Endothelial cell (in vitro differentiated cells): ENCODE data around the gene ABHD12. TPM values are rescaled to one million over a fixed set of nuclear protein-coding genes. Genes with fewer than 3 reads are reported as not detected.

Experiments used
- DNase-seq: peaks from one replicate; pipeline ENCODE4 v3.0.0; 2021; ENCODE audit warnings: low spot score
- H3K27ac Mint-ChIP-seq: one replicate; pipeline ENCODE4 v1.8.0; 2021; ENCODE audit warnings: mixed read lengths, inconsistent platforms; ENCODE audit not compliant: unreplicated experiment
- H3K27me3 Mint-ChIP-seq: one replicate; pipeline ENCODE4 v1.8.0; 2021; ENCODE audit warnings: mild to moderate bottlenecking, moderate library complexity, mixed read lengths, inconsistent platforms; ENCODE audit not compliant: unreplicated experiment
- H3K36me3 Mint-ChIP-seq: one replicate; pipeline ENCODE4 v1.8.0; 2021; ENCODE audit warnings: mild to moderate bottlenecking, low read depth, mixed read lengths, inconsistent platforms; ENCODE audit not compliant: unreplicated experiment
- H3K4me1 Mint-ChIP-seq: one replicate; pipeline ENCODE4 v1.8.0; 2021; ENCODE audit warnings: mild to moderate bottlenecking, mixed read lengths, inconsistent platforms; ENCODE audit not compliant: unreplicated experiment
- H3K4me3 Mint-ChIP-seq: one replicate; pipeline ENCODE4 v1.8.0; 2021; ENCODE audit warnings: mild to moderate bottlenecking, mixed read lengths, inconsistent platforms; ENCODE audit not compliant: unreplicated experiment
- H3K9me3 Mint-ChIP-seq: one replicate; pipeline ENCODE4 v1.8.0; 2021; ENCODE audit warnings: mixed read lengths, inconsistent platforms; ENCODE audit not compliant: unreplicated experiment
- total RNA-seq: library from RNA; stranded (reverse); fragmentation: NEBNext Ultra II Directional; extraction: Animal tissue kit (Norgen Biotek cat#: 25700); gene quantifications from one replicate; pipeline ENCODE4 v1.2.1, GENCODE V29; 2021; ENCODE audit not compliant: unreplicated experiment
- TF ChIP-seq, protein P1 (sequence below): fragments of 200-600 bp; sonication (generic); IDR thresholded peaks from one replicate; pipeline ENCODE4 v1.5.0; 2021; ENCODE audit warnings: antibody characterized with exemption; ENCODE audit not compliant: unreplicated experiment

Gene ABHD12
- total RNA-seq, 1 donor from 2014 or later: 28.0 TPM

DNA sequence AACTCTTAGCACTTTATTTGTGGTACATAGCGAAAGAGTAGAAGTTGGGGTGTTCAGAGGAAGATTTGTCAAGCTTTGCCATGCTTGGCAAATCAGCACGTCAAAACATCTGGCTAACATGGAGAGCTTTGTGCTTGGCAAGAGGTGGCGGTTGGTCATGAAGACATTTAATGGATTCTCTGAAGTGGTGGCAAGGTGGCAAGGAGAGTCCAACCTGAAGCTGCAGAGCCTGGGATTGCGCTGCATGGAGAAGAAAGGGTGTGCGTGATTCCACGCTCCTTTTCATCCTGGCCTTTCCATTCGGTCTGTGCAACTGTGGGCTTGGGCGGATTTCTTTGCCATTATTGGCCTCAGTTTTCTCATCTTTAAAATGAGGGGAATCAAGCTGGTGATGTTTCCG, 139.6 kb downstream of the ABHD12 start:
- no peaks in the 10 kb centered on the region for H3K9me3 Mint-ChIP-seq
- TF ChIP-seq, protein P1, sequence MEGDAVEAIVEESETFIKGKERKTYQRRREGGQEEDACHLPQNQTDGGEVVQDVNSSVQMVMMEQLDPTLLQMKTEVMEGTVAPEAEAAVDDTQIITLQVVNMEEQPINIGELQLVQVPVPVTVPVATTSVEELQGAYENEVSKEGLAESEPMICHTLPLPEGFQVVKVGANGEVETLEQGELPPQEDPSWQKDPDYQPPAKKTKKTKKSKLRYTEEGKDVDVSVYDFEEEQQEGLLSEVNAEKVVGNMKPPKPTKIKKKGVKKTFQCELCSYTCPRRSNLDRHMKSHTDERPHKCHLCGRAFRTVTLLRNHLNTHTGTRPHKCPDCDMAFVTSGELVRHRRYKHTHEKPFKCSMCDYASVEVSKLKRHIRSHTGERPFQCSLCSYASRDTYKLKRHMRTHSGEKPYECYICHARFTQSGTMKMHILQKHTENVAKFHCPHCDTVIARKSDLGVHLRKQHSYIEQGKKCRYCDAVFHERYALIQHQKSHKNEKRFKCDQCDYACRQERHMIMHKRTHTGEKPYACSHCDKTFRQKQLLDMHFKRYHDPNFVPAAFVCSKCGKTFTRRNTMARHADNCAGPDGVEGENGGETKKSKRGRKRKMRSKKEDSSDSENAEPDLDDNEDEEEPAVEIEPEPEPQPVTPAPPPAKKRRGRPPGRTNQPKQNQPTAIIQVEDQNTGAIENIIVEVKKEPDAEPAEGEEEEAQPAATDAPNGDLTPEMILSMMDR: no peak
- no peak overlapping the region for H3K4me3 Mint-ChIP-seq
- peaks cover 13% of the 10 kb centered on the region for H3K36me3 Mint-ChIP-seq
- H3K4me1 Mint-ChIP-seq: peaks cover 14% of the 10 kb centered on the region
- no peak overlapping the region for H3K27ac Mint-ChIP-seq
- no peak for DNase-seq
- peaks cover 12% of the 10 kb centered on the region for H3K27me3 Mint-ChIP-seq

DNA sequence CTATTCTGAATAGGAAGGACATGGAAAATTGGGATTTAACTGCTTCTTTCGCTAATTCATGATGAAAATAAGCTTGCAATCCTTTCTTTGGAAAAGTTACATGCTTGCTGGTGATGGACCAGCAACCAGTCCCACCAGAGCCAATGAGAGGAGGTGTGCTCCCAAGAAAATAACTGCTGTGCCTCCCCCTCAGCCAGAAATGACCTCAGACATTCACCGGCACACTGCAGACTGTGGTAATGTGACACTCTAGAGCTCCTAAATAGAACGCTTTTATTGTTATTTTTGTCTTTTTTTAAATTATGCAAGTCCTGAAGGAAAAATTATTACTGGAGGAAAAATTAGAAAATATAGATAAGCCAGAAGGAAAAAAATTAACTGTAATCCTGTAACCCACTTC, 140.1 kb downstream of the ABHD12 start:
- Mint-ChIP-seq H3K27ac (no peak overlapping the region), H3K27me3 (peaks cover 14% of the 10 kb centered on the region), H3K36me3 (peaks cover 13% of the 10 kb centered on the region), H3K9me3 (no peaks in the 10 kb centered on the region), H3K4me1 (peaks cover 14% of the 10 kb centered on the region), H3K4me3 (no peak overlapping the region)
- TF ChIP-seq, protein P1: no peak
- DNase-seq: no peak

Other genes starting within 250 kb of the ABHD12 start
- 43.0 TPM for gene ENTPD6, start 195.1 kb downstream of the ABHD12 start, total RNA-seq
- gene PYGB, start 142.8 kb downstream of the ABHD12 start, total RNA-seq: 57.9 TPM
- 12.3 TPM for gene GINS1, start 16.8 kb upstream of the ABHD12 start, total RNA-seq
- gene NINL, start 194.7 kb upstream of the ABHD12 start, total RNA-seq: 95.5 TPM
- gene NANP, start 233.2 kb upstream of the ABHD12 start, total RNA-seq: 6.8 TPM